Smooth muscle cell (in vitro differentiated cells): ENCODE data around the gene POLR2E. TPM values are rescaled to one million over a fixed set of nuclear protein-coding genes. Genes with fewer than 3 reads are reported as not detected.
A peak's percentile ranks its signal among the peaks of the same experiment; 100 is the strongest.

Experiments used
- DNase-seq: peaks from one replicate; lab custom pipeline; 2025; ENCODE audit not compliant: unreplicated experiment; lab: John Stamatoyannopoulos, UW
- H2AFZ ChIP-seq: fragments of 200-600 bp; sonication (generic); 2 replicates; pipeline ENCODE4 v1.6.0; 2016; ENCODE audit warnings: antibody characterized with exemption, low read depth, mild to moderate bottlenecking
- H3F3A ChIP-seq: fragments of 200-600 bp; sonication (generic); 2 replicates; pipeline ENCODE4 v1.6.0; 2017; ENCODE audit warnings: antibody characterized with exemption, low read depth
- H3K27ac ChIP-seq: fragments of 200-600 bp; sonication (generic); 2 replicates; pipeline ENCODE4 v1.5.1; 2016; ENCODE audit warnings: low read depth, mild to moderate bottlenecking
- H3K27me3 ChIP-seq: fragments of 200-600 bp; sonication (generic); 2 replicates; pipeline ENCODE4 v1.6.1; 2016; ENCODE audit warnings: low read depth, mild to moderate bottlenecking
- H3K36me3 ChIP-seq: fragments of 200-600 bp; sonication (generic); 2 replicates; pipeline ENCODE4 v1.5.1; 2016; ENCODE audit warnings: low read depth
- H3K4me1 ChIP-seq: fragments of 200-600 bp; sonication (generic); 2 replicates; pipeline ENCODE4 v1.5.1; 2016; ENCODE audit warnings: low read depth
- H3K4me2 ChIP-seq: fragments of 200-600 bp; sonication (generic); 2 replicates; pipeline ENCODE4 v1.6.0; 2016; ENCODE audit warnings: mild to moderate bottlenecking
- H3K4me3 ChIP-seq: fragments of 200-600 bp; sonication (generic); 2 replicates; pipeline ENCODE4 v1.5.1; 2016; ENCODE audit warnings: mild to moderate bottlenecking
- H3K79me2 ChIP-seq: fragments of 200-600 bp; sonication (generic); 2 replicates; pipeline ENCODE4 v1.6.0; 2016; ENCODE audit warnings: low read depth, mild to moderate bottlenecking
- H3K9ac ChIP-seq: fragments of 200-600 bp; sonication (generic); 2 replicates; pipeline ENCODE4 v1.6.0; 2016; ENCODE audit warnings: low read depth
- H3K9me3 ChIP-seq: fragments of 200-600 bp; sonication (generic); replicated peaks from 2 replicates; pipeline ENCODE4 v1.5.1; 2016; ENCODE audit warnings: low read depth
- H4K20me1 ChIP-seq: fragments of 200-600 bp; sonication (generic); 2 replicates; pipeline ENCODE4 v1.6.0; 2016; ENCODE audit warnings: low read depth
- WGBS: methylation state at CpG from one replicate; pipeline ENCODE4 v1.1.7; 2016; ENCODE audit warnings: low lambda C conversion rate; 5-methylcytosine and 5-hydroxymethylcytosine counted together
- polyA plus RNA-seq: library from polyadenylated mRNA; unstranded; fragments of >200 nt; fragmentation: Nextera tagmentation; extraction: Ambion mirVana; gene quantifications from 2 replicates; pipeline ENCODE4 v1.2.1, GENCODE V29; 2016
- total RNA-seq: library from RNA; depleted of rRNA; stranded (reverse); fragments of >200 nt; gene quantifications from 2 replicates; pipeline ENCODE4 v1.2.3, GENCODE V29; 2014
- TF ChIP-seq, protein P1 (sequence below): fragments of 200-600 bp; sonication (generic); IDR thresholded peaks from 2 replicates; pipeline ENCODE4 v1.5.1; 2017; ENCODE audit warnings: borderline replicate concordance, mild to moderate bottlenecking, antibody characterized with exemption; ENCODE audit not compliant: insufficient read depth, poor library complexity, severe bottlenecking

Gene POLR2E
- total and polyA plus RNA-seq, 2 experiments from 2014 or later: 114 to 235 TPM

DNA sequence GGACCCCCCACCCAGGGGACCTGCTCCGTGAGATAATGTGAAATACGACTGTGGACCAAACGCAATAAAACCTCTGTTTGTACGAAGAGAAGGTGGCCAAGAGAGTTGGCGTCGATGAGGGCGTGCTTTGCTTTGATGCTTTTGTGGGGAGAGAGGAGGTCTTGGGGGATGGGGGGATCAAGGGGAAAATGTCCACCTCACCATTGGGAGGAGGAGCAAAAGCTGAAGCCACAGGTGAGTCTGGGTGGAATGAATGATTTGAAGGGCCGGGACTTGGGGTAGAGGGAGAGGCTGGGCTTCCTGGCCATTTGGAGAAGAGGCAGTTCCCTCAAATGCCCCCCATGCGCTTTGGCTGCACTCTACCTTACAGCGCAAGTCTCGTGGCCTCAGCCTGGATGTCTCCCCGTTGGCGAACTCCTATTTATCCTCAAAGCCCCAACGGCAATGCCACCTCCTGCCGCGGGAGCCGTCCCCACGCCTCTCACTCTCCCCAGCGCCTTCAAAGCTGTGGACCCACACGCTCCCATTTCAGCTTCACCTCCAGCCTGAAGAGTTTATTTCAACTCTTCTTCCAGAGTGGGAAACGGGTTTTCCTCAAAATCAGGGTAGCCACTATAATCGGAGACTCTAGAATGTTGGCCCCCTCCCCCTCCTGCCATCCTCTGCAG, 56.1 kb downstream of the POLR2E start:
- TF ChIP-seq, protein P1, sequence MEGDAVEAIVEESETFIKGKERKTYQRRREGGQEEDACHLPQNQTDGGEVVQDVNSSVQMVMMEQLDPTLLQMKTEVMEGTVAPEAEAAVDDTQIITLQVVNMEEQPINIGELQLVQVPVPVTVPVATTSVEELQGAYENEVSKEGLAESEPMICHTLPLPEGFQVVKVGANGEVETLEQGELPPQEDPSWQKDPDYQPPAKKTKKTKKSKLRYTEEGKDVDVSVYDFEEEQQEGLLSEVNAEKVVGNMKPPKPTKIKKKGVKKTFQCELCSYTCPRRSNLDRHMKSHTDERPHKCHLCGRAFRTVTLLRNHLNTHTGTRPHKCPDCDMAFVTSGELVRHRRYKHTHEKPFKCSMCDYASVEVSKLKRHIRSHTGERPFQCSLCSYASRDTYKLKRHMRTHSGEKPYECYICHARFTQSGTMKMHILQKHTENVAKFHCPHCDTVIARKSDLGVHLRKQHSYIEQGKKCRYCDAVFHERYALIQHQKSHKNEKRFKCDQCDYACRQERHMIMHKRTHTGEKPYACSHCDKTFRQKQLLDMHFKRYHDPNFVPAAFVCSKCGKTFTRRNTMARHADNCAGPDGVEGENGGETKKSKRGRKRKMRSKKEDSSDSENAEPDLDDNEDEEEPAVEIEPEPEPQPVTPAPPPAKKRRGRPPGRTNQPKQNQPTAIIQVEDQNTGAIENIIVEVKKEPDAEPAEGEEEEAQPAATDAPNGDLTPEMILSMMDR: no peak
- Histone ChIP-seq H4K20me1 (peaks cover 48% of the 10 kb centered on the region), H3K4me2 (peak overlapping the region; percentile 87), H3F3A (no peaks in the 10 kb centered on the region), H3K27ac (peak overlapping the region; percentile 47), H3K4me3 (peak overlapping the region; percentile 54), H3K27me3 (no peaks in the 10 kb centered on the region), H3K79me2 (peaks cover 10% of the 10 kb centered on the region), H3K4me1 (peaks cover 6% of the 10 kb centered on the region), H3K9ac (no peak overlapping the region), H2AFZ (no peak overlapping the region), H3K36me3 (no peaks in the 10 kb centered on the region), H3K9me3 (no peaks in the 10 kb centered on the region)
- WGBS: 71% methylated on average over 22 of the region's 22 CpGs
- DNase-seq: no peak

DNA sequence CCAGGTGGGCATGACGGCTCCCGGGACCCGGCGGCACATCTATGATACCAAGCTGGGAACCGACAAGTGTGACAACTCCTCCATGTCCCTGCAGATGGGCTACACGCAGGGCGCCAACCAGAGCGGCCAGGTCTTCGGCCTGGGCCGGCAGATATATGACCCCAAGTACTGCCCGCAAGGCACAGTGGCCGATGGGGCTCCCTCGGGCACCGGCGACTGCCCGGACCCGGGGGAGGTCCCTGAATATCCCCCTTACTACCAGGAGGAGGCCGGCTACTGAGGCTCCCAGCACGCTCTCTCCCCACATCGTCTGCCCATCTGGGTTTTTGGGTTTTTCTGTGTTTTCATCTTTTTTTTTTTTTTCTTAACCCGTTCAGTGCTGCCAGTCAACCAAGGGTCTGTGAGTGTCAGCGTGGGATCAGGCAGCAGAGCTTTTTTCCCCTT, 57.5 kb downstream of the POLR2E start:
- Histone ChIP-seq H3K9ac (no peak overlapping the region), H3K4me1 (peaks cover 6% of the 10 kb centered on the region), H3K27ac (no peak overlapping the region), H3K4me3 (no peak overlapping the region), H3K9me3 (no peaks in the 10 kb centered on the region), H3K27me3 (no peaks in the 10 kb centered on the region), H2AFZ (no peak overlapping the region), H3F3A (peaks cover 7% of the 10 kb centered on the region), H3K79me2 (peaks cover 18% of the 10 kb centered on the region), H3K4me2 (no peak overlapping the region), H3K36me3 (no peaks in the 10 kb centered on the region), H4K20me1 (peaks cover 57% of the 10 kb centered on the region)
- TF ChIP-seq, protein P1: no peak
- DNase-seq: no peak
- 83% methylated on average over 22 of the region's 22 CpGs for WGBS

Other genes with a start within 250 kb of the POLR2E start
- gene ELANE, start 243.1 kb downstream of the POLR2E start, total RNA-seq: not detected in 2 replicates
- not detected in 2 replicates for gene ELANE, start 243.1 kb downstream of the POLR2E start, polyA plus RNA-seq
- not detected in 2 replicates for gene CFD, start 235.7 kb downstream of the POLR2E start, total RNA-seq
- 0.34 and 1.9 TPM in 2 replicates for gene CFD, start 235.7 kb downstream of the POLR2E start, polyA plus RNA-seq
- 19.0 and 25.2 TPM in 2 replicates for gene MED16, start 202.2 kb downstream of the POLR2E start, total RNA-seq
- 86.8 and 87.1 TPM in 2 replicates for gene MED16, start 202.2 kb downstream of the POLR2E start, polyA plus RNA-seq
- gene RNU6-9, start 201.9 kb downstream of the POLR2E start, total RNA-seq: not detected in 2 replicates
- not detected in 2 replicates for gene RNU6-9, start 201.9 kb downstream of the POLR2E start, polyA plus RNA-seq
- 25.9 and 42.3 TPM in 2 replicates for gene R3HDM4, start 182.2 kb downstream of the POLR2E start, total RNA-seq
- gene R3HDM4, start 182.2 kb downstream of the POLR2E start, polyA plus RNA-seq: 69.4 and 70.5 TPM in 2 replicates
- 0.27 TPM in 1 of 2 replicates, not detected in the other for gene KISS1R, start 178.0 kb downstream of the POLR2E start, total RNA-seq
- 0.61 and 1.4 TPM in 2 replicates for gene KISS1R, start 178.0 kb downstream of the POLR2E start, polyA plus RNA-seq
- gene ARID3A, start 169.3 kb downstream of the POLR2E start, total RNA-seq: 50.3 TPM in 2 replicates
- gene ARID3A, start 169.3 kb downstream of the POLR2E start, polyA plus RNA-seq: 45.7 and 75.2 TPM in 2 replicates
- gene WDR18, start 111.0 kb downstream of the POLR2E start, total RNA-seq: 33.8 and 69.4 TPM in 2 replicates
- gene WDR18, start 111.0 kb downstream of the POLR2E start, polyA plus RNA-seq: 153 and 160 TPM in 2 replicates
- 1.2 and 12.6 TPM in 2 replicates for gene GRIN3B, start 95.0 kb downstream of the POLR2E start, total RNA-seq
- 1.2 and 3.6 TPM in 2 replicates for gene GRIN3B, start 95.0 kb downstream of the POLR2E start, polyA plus RNA-seq
- 112 and 133 TPM in 2 replicates for gene TMEM259, start 74.3 kb downstream of the POLR2E start, total RNA-seq
- 232 and 301 TPM in 2 replicates for gene TMEM259, start 74.3 kb downstream of the POLR2E start, polyA plus RNA-seq
- not detected in 2 replicates for gene RNU6-2, start 73.9 kb downstream of the POLR2E start, total RNA-seq
- not detected in 2 replicates for gene RNU6-2, start 73.9 kb downstream of the POLR2E start, polyA plus RNA-seq
- gene CNN2, start 68.8 kb downstream of the POLR2E start, total RNA-seq: 150 and 155 TPM in 2 replicates
- 392 and 404 TPM in 2 replicates for gene CNN2, start 68.8 kb downstream of the POLR2E start, polyA plus RNA-seq
- gene ABCA7, start 55.3 kb downstream of the POLR2E start, total RNA-seq: 4.1 and 5.0 TPM in 2 replicates
- 11.8 and 26.5 TPM in 2 replicates for gene ABCA7, start 55.3 kb downstream of the POLR2E start, polyA plus RNA-seq
- gene ARHGAP45, start 28.2 kb downstream of the POLR2E start, total RNA-seq: 4.4 and 8.7 TPM in 2 replicates
- 8.0 and 13.9 TPM in 2 replicates for gene ARHGAP45, start 28.2 kb downstream of the POLR2E start, polyA plus RNA-seq
- 319 and 325 TPM in 2 replicates for gene GPX4, start 8.6 kb upstream of the POLR2E start, total RNA-seq
- gene GPX4, start 8.6 kb upstream of the POLR2E start, polyA plus RNA-seq: 441 and 450 TPM in 2 replicates
- gene SBNO2, start 78.9 kb upstream of the POLR2E start, total RNA-seq: 16.4 and 18.1 TPM in 2 replicates
- 17.6 and 20.9 TPM in 2 replicates for gene SBNO2, start 78.9 kb upstream of the POLR2E start, polyA plus RNA-seq
- gene STK11, start 110.4 kb upstream of the POLR2E start, total RNA-seq: 23.6 and 29.3 TPM in 2 replicates
- 62.3 and 79.7 TPM in 2 replicates for gene STK11, start 110.4 kb upstream of the POLR2E start, polyA plus RNA-seq
- 1.7 and 2.7 TPM in 2 replicates for gene CBARP, start 142.6 kb upstream of the POLR2E start, total RNA-seq
- 10.2 and 10.5 TPM in 2 replicates for gene CBARP, start 142.6 kb upstream of the POLR2E start, polyA plus RNA-seq
- 29.1 and 68.8 TPM in 2 replicates for gene ATP5F1D, start 146.4 kb upstream of the POLR2E start, total RNA-seq
- gene ATP5F1D, start 146.4 kb upstream of the POLR2E start, polyA plus RNA-seq: 265 and 272 TPM in 2 replicates
- 25.0 and 58.5 TPM in 2 replicates for gene MIDN, start 153.2 kb upstream of the POLR2E start, total RNA-seq
- gene MIDN, start 153.2 kb upstream of the POLR2E start, polyA plus RNA-seq: 65.3 and 70.6 TPM in 2 replicates
- gene CIRBP, start 174.0 kb upstream of the POLR2E start, total RNA-seq: 119 and 122 TPM in 2 replicates
- gene CIRBP, start 174.0 kb upstream of the POLR2E start, polyA plus RNA-seq: 215 and 235 TPM in 2 replicates
- gene FAM174C, start 180.2 kb upstream of the POLR2E start, total RNA-seq: 33.4 and 41.5 TPM in 2 replicates
- gene FAM174C, start 180.2 kb upstream of the POLR2E start, polyA plus RNA-seq: 75.6 and 78.1 TPM in 2 replicates
- gene EFNA2, start 190.5 kb upstream of the POLR2E start, total RNA-seq: 6.2 and 7.4 TPM in 2 replicates
- 0.89 and 1.2 TPM in 2 replicates for gene EFNA2, start 190.5 kb upstream of the POLR2E start, polyA plus RNA-seq